GM23338 (cell line): ENCODE measurements around the gene SUSD2. TPM values are rescaled to one million over a fixed set of nuclear protein-coding genes. Genes with fewer than 3 reads are reported as not detected.

Experiments
- ATAC-seq: fragments of 200-7000 bp; cut with Tn5 transposase; 3 replicates; pipeline ENCODE4 v1.9.1; 2020
- DNase-seq: peaks from one replicate; pipeline ENCODE4 v3.0.0-alpha.2; 2015; ENCODE audit warnings: low spot score
- H2AFZ ChIP-seq: fragments of 200-600 bp; sonication (generic); 2 replicates; pipeline ENCODE4 v1.8.0; 2016; ENCODE audit warnings: antibody characterized with exemption, mild to moderate bottlenecking, moderate library complexity
- H3F3A ChIP-seq: fragments of 200-600 bp; sonication (generic); replicated peaks from 2 replicates; pipeline ENCODE4 v1.8.0; 2017; ENCODE audit warnings: antibody characterized with exemption, mixed run types, low read depth
- H3K27ac ChIP-seq: fragments of 200-600 bp; sonication (generic); 2 replicates; pipeline ENCODE4 v1.6.1; 2016; ENCODE audit warnings: low read depth
- H3K27me3 ChIP-seq: fragments of 200-600 bp; sonication (generic); 2 replicates; pipeline ENCODE4 v1.8.0; 2016; ENCODE audit warnings: mild to moderate bottlenecking, mixed run types, moderate library complexity; ENCODE audit not compliant: insufficient read depth
- H3K36me3 ChIP-seq: fragments of 200-600 bp; sonication (generic); 2 replicates; pipeline ENCODE4 v1.8.0; 2016; ENCODE audit warnings: mild to moderate bottlenecking; ENCODE audit not compliant: insufficient read depth
- H3K4me1 ChIP-seq: fragments of 200-600 bp; sonication (generic); 2 replicates; pipeline ENCODE4 v1.8.0; 2016; ENCODE audit warnings: mild to moderate bottlenecking, moderate library complexity; ENCODE audit not compliant: insufficient read depth
- H3K4me2 ChIP-seq: fragments of 200-600 bp; sonication (generic); 2 replicates; pipeline ENCODE4 v1.7.1; 2017; ENCODE audit warnings: mixed run types
- H3K4me3 ChIP-seq: fragments of 200-600 bp; sonication (generic); 2 replicates; pipeline ENCODE4 v1.6.1; 2016; ENCODE audit warnings: mixed run types
- H3K79me2 ChIP-seq: fragments of 200-600 bp; sonication (generic); replicated peaks from 2 replicates; pipeline ENCODE4 v1.8.0; 2017; ENCODE audit warnings: mild to moderate bottlenecking; ENCODE audit not compliant: insufficient read depth
- H3K9me2 ChIP-seq: fragments of 200-600 bp; sonication (generic); 2 replicates; pipeline ENCODE4 v1.8.0; 2017; ENCODE audit not compliant: insufficient read depth
- H4K20me1 ChIP-seq: fragments of 200-600 bp; sonication (generic); replicated peaks from 2 replicates; pipeline ENCODE4 v1.8.0; 2017; ENCODE audit warnings: mild to moderate bottlenecking; ENCODE audit not compliant: insufficient read depth
- H3K27ac Mint-ChIP-seq: 2 replicates; pipeline ENCODE4 v1.8.0; 2020; ENCODE audit warnings: inconsistent platforms, mild to moderate bottlenecking, moderate library complexity, mixed read lengths
- H3K27me3 Mint-ChIP-seq: 3 replicates; pipeline ENCODE4 v1.8.0; 2022; ENCODE audit warnings: low read depth, mild to moderate bottlenecking, moderate library complexity, mixed read lengths, inconsistent platforms; ENCODE audit not compliant: insufficient read depth, poor library complexity
- H3K36me3 Mint-ChIP-seq: 3 replicates; pipeline ENCODE4 v1.8.0; 2021; ENCODE audit warnings: low read depth, mild to moderate bottlenecking, inconsistent platforms, moderate library complexity, mixed read lengths
- H3K4me1 Mint-ChIP-seq: 3 replicates; pipeline ENCODE4 v1.8.0; 2020; ENCODE audit warnings: mild to moderate bottlenecking, inconsistent platforms, mixed read lengths
- H3K4me3 Mint-ChIP-seq: 3 replicates; pipeline ENCODE4 v1.8.0; 2021; ENCODE audit warnings: moderate library complexity, mild to moderate bottlenecking, inconsistent platforms, mixed read lengths
- H3K9me3 Mint-ChIP-seq: 3 replicates; pipeline ENCODE4 v1.8.0; 2020; ENCODE audit warnings: moderate library complexity, mild to moderate bottlenecking, inconsistent platforms, mixed read lengths
- CREB1 ChIP-seq: fragments of 250-450 bp; sonication (Bioruptor Pico); IDR thresholded peaks from 2 replicates; pipeline ENCODE4 v1.5.0; 2020; ENCODE audit warnings: low read depth, mild to moderate bottlenecking, moderate library complexity
- EZH2 ChIP-seq: fragments of 200-600 bp; sonication (generic); IDR thresholded peaks from one replicate; pipeline ENCODE4 v1.8.0; 2017; ENCODE audit warnings: antibody characterized with exemption, mild to moderate bottlenecking, low read depth; ENCODE audit not compliant: unreplicated experiment
- EZH2phosphoT487 ChIP-seq: fragments of 200-600 bp; sonication (generic); IDR thresholded peaks from one replicate; pipeline ENCODE4 v1.8.1; 2018; ENCODE audit warnings: antibody characterized with exemption; ENCODE audit not compliant: unreplicated experiment
- JUNB ChIP-seq: IDR thresholded peaks from one replicate; pipeline ENCODE4 v1.6.1; 2016; ENCODE audit warnings: antibody characterized with exemption; ENCODE audit not compliant: unreplicated experiment
- POLR2AphosphoS5 ChIP-seq: IDR thresholded peaks from 2 replicates; pipeline ENCODE4 v1.6.1; 2016; ENCODE audit warnings: antibody characterized with exemption, low read depth
- ZNF114 ChIP-seq: fragments of 250-450 bp; sonication (Bioruptor Pico); IDR thresholded peaks from 2 replicates; pipeline ENCODE4 v1.5.0; 2020; ENCODE audit warnings: mild to moderate bottlenecking, moderate library complexity
- ZNF331 ChIP-seq: fragments of 250-450 bp; sonication (Bioruptor Pico); IDR thresholded peaks from 2 replicates; pipeline ENCODE4 v1.5.0; 2020; ENCODE audit warnings: low read depth, mild to moderate bottlenecking, moderate library complexity
- polyA plus RNA-seq: library from polyadenylated mRNA; unstranded; fragments of >200 nt; fragmentation: Nextera tagmentation; extraction: Ambion mirVana; gene quantifications from 2 replicates; pipeline ENCODE4 v1.2.1, GENCODE V29; 2016
- total RNA-seq: library from RNA; depleted of rRNA; stranded (reverse); fragments of >200 nt; shearing (Covaris generic); gene quantifications from 2 replicates; pipeline ENCODE4 v1.2.3, GENCODE V29; 2014
- TF ChIP-seq, protein P1 (sequence below): IDR thresholded peaks from one replicate; pipeline ENCODE4 v1.6.1; 2018; ENCODE audit warnings: antibody characterized with exemption; ENCODE audit not compliant: unreplicated experiment

SUSD2 gene
- total and polyA plus RNA-seq, 2 experiments from 2014 or later, result 0.74 to 2.1 TPM

DNA sequence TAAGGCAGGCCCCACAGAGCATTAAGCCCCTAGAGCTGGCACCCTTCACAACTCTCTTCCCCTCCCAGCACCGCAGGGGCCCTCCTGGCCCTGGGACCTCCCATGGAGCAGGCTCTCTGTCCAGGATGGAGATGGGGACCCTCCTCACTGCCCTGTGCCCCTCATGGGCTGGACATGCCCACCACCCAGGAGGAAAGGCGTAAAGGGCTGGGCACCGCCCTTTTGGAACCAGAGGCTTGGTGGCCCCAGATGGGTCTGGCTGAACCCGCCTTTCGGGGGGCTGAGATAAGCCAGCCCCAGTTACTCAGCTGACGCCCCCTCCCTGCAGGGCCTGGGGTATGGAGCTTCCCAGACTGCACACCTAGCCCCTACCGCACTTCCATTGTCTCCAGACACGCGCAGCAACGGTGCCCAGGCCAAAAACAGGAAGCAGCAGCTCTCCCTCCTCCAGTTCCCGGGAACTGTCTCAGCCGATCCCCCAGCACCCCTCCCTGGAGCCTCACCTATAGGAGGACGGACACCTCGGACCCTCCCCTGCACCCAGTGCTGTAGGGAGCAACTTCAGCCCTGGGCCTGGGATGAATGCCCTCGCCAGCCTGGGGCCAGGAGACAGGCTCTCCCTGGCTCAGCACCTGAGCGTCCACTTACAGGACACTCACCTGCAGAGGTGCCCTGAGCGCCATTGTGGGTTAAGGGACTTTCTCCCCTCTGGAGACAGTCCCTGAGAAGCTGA is 1.6 kb upstream of the SUSD2 start:
- H3K27ac ChIP-seq, result no peak overlapping the region
- no peaks in the 10 kb centered on the region for H3F3A ChIP-seq
- Mint-ChIP-seq H3K27ac (no peak overlapping the region), H3K4me3 (no peak overlapping the region), H3K4me1 (peaks cover 12% of the 10 kb centered on the region; the same call in 2 of the 3 replicates), H3K9me3 (no peaks in the 10 kb centered on the region), H3K36me3 (peaks cover 6% of the 10 kb centered on the region; the same call in 2 of the 3 replicates), H3K27me3 (peaks cover 13% of the 10 kb centered on the region)
- no peaks in the 10 kb centered on the region for H3K9me2 ChIP-seq
- TF ChIP-seq POLR2AphosphoS5, result no peak
- no peak for TF ChIP-seq CREB1 (CRISPR knock-in tag)
- TF ChIP-seq EZH2phosphoT487, result no peak
- TF ChIP-seq JUNB, result no peak
- TF ChIP-seq ZNF114 (CRISPR knock-in tag), result no peak
- no peak for TF ChIP-seq ZNF331 (CRISPR knock-in tag)
- H3K36me3 ChIP-seq, result no peaks in the 10 kb centered on the region
- DNase-seq, result no peak
- no peak overlapping the region for H3K4me2 ChIP-seq
- ATAC-seq, result no peak
- no peak overlapping the region for H3K4me3 ChIP-seq
- H3K4me1 ChIP-seq, result peaks cover 7% of the 10 kb centered on the region; the same call in 1 of the 2 replicates
- H4K20me1 ChIP-seq, result no peaks in the 10 kb centered on the region
- no peaks in the 10 kb centered on the region for H3K79me2 ChIP-seq
- no peaks in the 10 kb centered on the region for H3K27me3 ChIP-seq
- H2AFZ ChIP-seq, result no peak overlapping the region

DNA sequence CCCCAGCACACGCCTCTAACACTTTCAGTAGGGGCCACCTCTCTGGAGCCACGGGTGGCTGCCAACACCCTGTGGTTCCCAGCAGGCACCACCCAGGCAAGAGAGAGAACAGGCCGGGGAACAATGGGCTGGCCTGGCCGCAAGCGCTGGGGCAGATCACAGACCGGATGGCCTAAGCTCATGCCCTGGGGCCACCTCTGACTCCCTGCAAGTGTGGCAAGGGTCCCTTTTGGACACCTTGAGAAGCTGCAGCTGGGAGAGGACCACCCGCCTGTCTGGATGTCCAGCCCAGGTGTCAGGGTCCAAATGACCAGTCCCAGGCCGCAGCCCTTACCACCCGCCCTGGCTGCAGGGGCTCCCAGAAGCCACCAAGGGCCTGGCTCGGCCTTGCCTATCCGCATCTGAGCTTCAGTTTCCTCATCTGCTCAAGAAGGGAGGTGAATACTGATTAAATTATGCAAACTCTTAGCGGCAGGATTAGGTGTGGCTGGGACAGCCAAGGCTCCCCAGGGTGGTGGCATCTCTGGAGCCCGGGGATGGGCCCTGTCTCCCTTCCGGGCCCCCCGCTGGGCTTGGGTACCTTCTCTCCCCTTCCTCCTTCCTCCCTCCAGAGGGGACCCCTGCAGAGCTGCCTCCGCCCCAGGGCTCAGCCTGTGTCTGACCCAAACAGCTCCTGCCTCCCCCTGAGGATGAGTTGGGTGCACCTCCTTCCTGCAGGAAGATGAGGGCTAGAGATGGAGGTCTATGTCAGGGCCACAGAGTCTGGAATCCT is 785 bp upstream of the SUSD2 start:
- no peaks in the 10 kb centered on the region for H3K9me3 Mint-ChIP-seq
- H2AFZ ChIP-seq, result no peak overlapping the region
- no peaks in the 10 kb centered on the region for H3K9me2 ChIP-seq
- DNase-seq (no peak), ATAC-seq (no peak)
- H3K27me3 ChIP-seq, result no peaks in the 10 kb centered on the region
- H3K36me3 ChIP-seq, result no peaks in the 10 kb centered on the region
- H3K4me3 Mint-ChIP-seq, result no peak overlapping the region
- peaks cover 9% of the 10 kb centered on the region; the same call in 2 of the 3 replicates for H3K4me1 Mint-ChIP-seq
- no peak overlapping the region for H3K4me2 ChIP-seq
- no peak overlapping the region for H3K4me3 ChIP-seq
- no peak overlapping the region for H3K27ac ChIP-seq
- no peaks in the 10 kb centered on the region for H3K79me2 ChIP-seq
- H3K27me3 Mint-ChIP-seq, result peaks cover 7% of the 10 kb centered on the region
- peaks cover 1% of the 10 kb centered on the region; the same call in 2 of the 3 replicates for H3K36me3 Mint-ChIP-seq
- H3K27ac Mint-ChIP-seq, result no peak overlapping the region
- H3K4me1 ChIP-seq, result peaks cover 7% of the 10 kb centered on the region; the same call in 1 of the 2 replicates
- TF ChIP-seq, protein P1, sequence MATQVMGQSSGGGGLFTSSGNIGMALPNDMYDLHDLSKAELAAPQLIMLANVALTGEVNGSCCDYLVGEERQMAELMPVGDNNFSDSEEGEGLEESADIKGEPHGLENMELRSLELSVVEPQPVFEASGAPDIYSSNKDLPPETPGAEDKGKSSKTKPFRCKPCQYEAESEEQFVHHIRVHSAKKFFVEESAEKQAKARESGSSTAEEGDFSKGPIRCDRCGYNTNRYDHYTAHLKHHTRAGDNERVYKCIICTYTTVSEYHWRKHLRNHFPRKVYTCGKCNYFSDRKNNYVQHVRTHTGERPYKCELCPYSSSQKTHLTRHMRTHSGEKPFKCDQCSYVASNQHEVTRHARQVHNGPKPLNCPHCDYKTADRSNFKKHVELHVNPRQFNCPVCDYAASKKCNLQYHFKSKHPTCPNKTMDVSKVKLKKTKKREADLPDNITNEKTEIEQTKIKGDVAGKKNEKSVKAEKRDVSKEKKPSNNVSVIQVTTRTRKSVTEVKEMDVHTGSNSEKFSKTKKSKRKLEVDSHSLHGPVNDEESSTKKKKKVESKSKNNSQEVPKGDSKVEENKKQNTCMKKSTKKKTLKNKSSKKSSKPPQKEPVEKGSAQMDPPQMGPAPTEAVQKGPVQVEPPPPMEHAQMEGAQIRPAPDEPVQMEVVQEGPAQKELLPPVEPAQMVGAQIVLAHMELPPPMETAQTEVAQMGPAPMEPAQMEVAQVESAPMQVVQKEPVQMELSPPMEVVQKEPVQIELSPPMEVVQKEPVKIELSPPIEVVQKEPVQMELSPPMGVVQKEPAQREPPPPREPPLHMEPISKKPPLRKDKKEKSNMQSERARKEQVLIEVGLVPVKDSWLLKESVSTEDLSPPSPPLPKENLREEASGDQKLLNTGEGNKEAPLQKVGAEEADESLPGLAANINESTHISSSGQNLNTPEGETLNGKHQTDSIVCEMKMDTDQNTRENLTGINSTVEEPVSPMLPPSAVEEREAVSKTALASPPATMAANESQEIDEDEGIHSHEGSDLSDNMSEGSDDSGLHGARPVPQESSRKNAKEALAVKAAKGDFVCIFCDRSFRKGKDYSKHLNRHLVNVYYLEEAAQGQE, result no peak
- no peak; the same call in 1 of the 2 replicates for TF ChIP-seq POLR2AphosphoS5
- no peak for TF ChIP-seq EZH2
- H4K20me1 ChIP-seq, result no peaks in the 10 kb centered on the region
- H3F3A ChIP-seq, result no peaks in the 10 kb centered on the region
